Muscle of leg (tissue), 11 donors: ENCODE measurements around the gene RPS6KA2. TPM values are rescaled to one million over a fixed set of nuclear protein-coding genes. Genes with fewer than 3 reads are reported as not detected.

Experiments used
- DNase-seq: peaks from one replicate; pipeline ENCODE4 v3.0.0; 2013
- H3K27ac ChIP-seq: one replicate; pipeline ENCODE4 v1.5.1; 2013; ENCODE audit warnings: mild to moderate bottlenecking, low read length, control low read depth
- H3K27me3 ChIP-seq: one replicate; pipeline ENCODE4 v1.6.1; 2013; ENCODE audit warnings: low read length; ENCODE audit not compliant: control insufficient read depth, insufficient read depth
- H3K36me3 ChIP-seq: one replicate; pipeline ENCODE4 v1.6.1; 2013; ENCODE audit warnings: low read length; ENCODE audit not compliant: control insufficient read depth, insufficient read depth
- H3K4me1 ChIP-seq: one replicate; pipeline ENCODE4 v1.6.1; 2013; ENCODE audit warnings: low read length; ENCODE audit not compliant: control insufficient read depth, insufficient read depth
- H3K4me3 ChIP-seq: one replicate; pipeline ENCODE4 v1.5.1; 2013; ENCODE audit warnings: low read length, control low read depth
- H3K9me3 ChIP-seq: replicated peaks from 2 replicates; pipeline ENCODE4 v1.6.1; 2013; ENCODE audit warnings: low read depth, low read length; ENCODE audit not compliant: control insufficient read depth
- WGBS: methylation state at CpG from one replicate; pipeline ENCODE4 v1.1.5; 2013; ENCODE audit warnings: missing lambda C conversion rate; ENCODE audit not compliant: insufficient coverage; 5-methylcytosine and 5-hydroxymethylcytosine counted together
- polyA plus RNA-seq, 8 donors: library from polyadenylated mRNA; unstranded; fragments of 120-200 nt; gene quantifications; one replicate each; pipeline versions ENCODE4 v1.2.1 to v1.2.3, GENCODE V29; 2013; ENCODE audit warnings: inconsistent platforms in 1 of 8, low replicate concordance in 1 of 8; ENCODE audit not compliant: insufficient read length in 8 of 8, insufficient read depth in 1 of 8
- total RNA-seq: library from RNA; stranded (reverse); fragments of 120-200 nt; gene quantifications from one replicate; pipeline ENCODE4 v1.2.4, GENCODE V29; 2013

The RPS6KA2 gene
- total and polyA plus RNA-seq, 9 donors, result 15.4 to 29.2 (median 24.6) TPM

DNA sequence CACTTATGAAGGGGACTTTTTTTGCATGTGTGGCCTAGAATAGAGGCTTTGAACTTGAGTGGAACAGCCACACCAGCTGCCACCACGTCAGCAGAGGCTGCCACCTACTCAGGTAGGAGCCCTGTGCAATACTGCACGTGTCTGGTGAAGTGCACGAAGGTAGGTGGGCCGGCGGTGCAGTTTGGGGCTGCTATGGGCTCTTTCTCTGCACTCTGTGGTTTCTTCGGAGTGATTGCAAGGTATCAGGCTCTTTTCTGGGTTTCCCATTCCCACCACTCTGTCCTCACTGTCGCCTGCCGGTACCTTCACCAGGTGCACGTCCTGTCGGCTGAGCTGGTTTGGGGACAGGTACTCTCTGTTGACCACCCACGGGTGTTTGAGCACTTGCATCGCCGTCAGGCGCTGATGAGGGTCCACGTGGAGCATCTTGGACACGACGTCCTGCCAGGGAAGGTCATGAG lies 213.5 kb downstream of the RPS6KA2 start:
- Histone ChIP-seq H3K27me3 (no peaks in the 10 kb centered on the region), H3K27ac (no peak overlapping the region), H3K36me3 (peaks cover 34% of the 10 kb centered on the region), H3K4me3 (no peak overlapping the region), H3K4me1 (no peaks in the 10 kb centered on the region), H3K9me3 (no peaks in the 10 kb centered on the region)
- WGBS, result 94% methylated on average over 9 of the region's 17 CpGs
- DNase-seq, result no peak

DNA sequence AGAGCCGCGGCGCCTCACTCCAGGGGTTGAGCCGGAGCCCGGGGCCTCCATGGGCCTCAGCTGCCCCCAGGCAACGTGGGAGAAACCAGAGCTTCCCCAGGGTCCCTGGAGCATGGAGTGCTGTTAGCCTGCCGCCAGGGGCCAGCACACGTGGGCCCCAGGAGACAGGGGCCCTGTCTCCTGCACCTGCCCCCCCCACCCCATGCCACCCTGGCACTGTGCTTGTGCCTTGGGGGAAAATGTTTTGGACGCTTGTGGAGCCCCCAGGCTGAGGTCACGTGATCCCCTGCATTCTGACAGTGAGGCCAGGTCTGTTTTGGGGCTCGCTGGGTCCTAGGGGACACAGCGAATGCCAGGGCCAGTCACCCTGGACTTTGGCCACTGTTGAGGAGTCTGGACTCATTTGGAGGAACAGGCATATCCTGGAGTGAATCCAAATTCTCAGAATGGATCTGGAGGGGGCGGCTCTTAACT lies 214.1 kb downstream of the RPS6KA2 start:
- no peak for DNase-seq
- 86% methylated on average over 13 of the region's 13 CpGs for WGBS
- Histone ChIP-seq H3K4me3 (no peak overlapping the region), H3K36me3 (peaks cover 31% of the 10 kb centered on the region), H3K27me3 (no peaks in the 10 kb centered on the region), H3K4me1 (no peaks in the 10 kb centered on the region), H3K9me3 (no peaks in the 10 kb centered on the region), H3K27ac (no peak overlapping the region)

DNA sequence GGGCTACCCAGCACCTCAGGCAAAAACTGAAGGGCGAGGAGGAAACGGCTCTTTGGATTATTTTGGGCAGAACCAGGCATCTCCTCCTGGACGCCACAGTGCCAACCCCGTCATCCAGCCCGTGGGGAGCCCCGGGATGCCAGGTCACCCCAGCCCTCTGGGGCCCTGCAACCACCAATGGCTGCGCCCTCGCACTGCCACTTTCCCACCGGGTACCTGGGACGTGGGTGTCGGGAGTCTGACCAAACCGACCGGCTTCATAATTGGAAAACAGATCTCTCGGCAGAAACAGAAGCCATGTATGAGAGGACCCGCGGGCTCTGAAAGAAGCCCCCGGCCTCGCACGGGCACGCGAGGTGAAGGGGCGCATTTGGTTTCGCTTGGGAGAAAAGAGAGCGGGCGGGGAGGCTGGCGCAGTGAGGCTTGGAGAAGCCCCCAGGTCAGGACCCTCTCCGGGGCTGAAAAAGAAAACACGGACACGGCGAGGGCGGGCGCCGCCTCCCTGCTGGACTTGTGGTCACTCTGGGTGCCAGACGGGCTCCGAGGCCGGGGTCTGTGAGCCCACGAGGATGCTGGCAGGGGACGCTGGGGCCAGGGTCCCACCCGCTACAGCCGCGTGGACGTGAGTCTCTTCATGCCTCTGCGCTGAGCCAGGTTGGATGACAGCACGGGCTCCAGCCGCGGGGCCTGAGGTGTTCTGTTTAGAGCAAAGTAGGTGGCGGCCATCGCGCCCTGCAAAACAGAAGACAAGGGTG lies 214.7 kb downstream of the RPS6KA2 start:
- WGBS, result 91% methylated on average over 49 of the region's 49 CpGs
- H3K4me1 ChIP-seq, result no peaks in the 10 kb centered on the region
- no peak for DNase-seq
- H3K27ac ChIP-seq, result no peak overlapping the region
- no peaks in the 10 kb centered on the region for H3K9me3 ChIP-seq
- no peak overlapping the region for H3K4me3 ChIP-seq
- peaks cover 27% of the 10 kb centered on the region for H3K36me3 ChIP-seq
- H3K27me3 ChIP-seq, result no peaks in the 10 kb centered on the region

DNA sequence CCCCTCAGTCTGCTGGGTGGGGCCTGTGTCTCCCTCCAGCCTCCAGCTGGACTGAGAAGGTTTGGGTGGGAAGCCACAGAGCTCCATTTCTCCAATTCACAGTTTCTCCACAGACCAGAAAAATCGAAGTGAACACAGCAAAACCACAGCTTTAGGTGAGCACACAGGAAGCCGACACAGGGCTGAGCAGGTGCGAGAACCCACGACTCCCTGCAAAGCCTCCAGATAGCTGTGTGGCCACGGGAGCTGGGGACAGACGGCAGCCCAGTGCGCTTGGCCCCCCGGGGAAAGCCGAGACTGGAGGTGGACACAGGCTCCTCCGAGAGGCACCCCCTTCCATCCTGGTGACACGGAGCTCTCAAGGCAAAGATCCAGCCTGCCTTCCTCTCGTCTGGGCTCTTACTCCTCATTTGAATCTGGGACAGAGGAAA lies 215.3 kb downstream of the RPS6KA2 start:
- 77% methylated on average over 12 of the region's 12 CpGs for WGBS
- DNase-seq, result no peak
- H3K4me3 ChIP-seq, result no peak overlapping the region
- no peaks in the 10 kb centered on the region for H3K4me1 ChIP-seq
- H3K36me3 ChIP-seq, result peaks cover 27% of the 10 kb centered on the region
- H3K27ac ChIP-seq, result no peak overlapping the region
- H3K27me3 ChIP-seq, result no peaks in the 10 kb centered on the region
- H3K9me3 ChIP-seq, result no peaks in the 10 kb centered on the region

DNA sequence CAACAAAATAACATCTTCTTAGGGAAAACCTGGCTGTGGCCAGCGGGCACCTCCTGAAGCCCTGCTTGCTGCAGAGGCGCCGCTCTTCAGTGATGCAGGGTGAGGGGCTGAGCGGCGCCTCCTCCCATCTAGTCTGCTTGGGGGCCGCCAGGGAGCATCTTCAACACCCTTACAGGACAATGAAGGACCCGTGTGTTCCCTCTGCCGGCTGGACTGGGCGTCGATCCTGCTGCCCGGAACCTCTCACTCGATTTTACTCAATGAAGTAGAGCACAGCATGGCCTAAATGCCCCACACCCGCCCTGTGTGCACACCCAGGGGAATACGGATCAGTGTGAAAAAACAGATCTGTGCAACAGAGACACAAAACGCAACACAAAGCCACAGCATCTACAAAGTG lies 215.8 kb downstream of the RPS6KA2 start:
- Histone ChIP-seq H3K27ac (no peak overlapping the region), H3K4me3 (no peak overlapping the region), H3K27me3 (no peaks in the 10 kb centered on the region), H3K36me3 (peaks cover 27% of the 10 kb centered on the region), H3K4me1 (no peaks in the 10 kb centered on the region), H3K9me3 (no peaks in the 10 kb centered on the region)
- WGBS, result 79% methylated on average over 13 of the region's 15 CpGs
- no peak for DNase-seq

DNA sequence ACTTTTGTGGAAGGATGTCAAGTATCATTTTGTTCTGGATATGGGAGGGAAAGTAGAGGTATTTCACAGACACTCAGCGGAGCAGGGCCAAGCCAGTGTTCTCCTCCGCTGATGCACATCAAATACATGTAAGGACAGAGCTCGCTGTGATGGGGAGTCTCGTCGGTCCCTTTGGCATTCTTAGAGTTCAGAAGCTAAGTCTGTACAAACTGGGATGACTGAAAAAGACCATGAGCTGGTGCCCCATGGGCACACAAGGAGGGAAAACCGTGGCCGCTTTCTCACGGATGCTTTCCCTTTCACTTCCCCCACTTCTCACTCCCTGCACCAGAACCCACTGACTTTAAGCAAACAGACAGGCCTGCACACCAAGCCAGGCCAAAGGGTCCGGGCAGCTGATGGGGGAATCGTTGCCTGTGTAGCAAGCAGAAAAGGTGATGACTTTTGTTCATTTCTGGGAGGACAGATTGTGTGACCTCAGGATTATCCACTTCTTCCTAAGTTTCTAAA lies 216.6 kb downstream of the RPS6KA2 start:
- no peaks in the 10 kb centered on the region for H3K27me3 ChIP-seq
- no peaks in the 10 kb centered on the region for H3K4me1 ChIP-seq
- WGBS, result 87% methylated on average over 5 of the region's 10 CpGs
- H3K27ac ChIP-seq, result no peak overlapping the region
- peaks cover 27% of the 10 kb centered on the region for H3K36me3 ChIP-seq
- no peak overlapping the region for H3K4me3 ChIP-seq
- no peaks in the 10 kb centered on the region for H3K9me3 ChIP-seq
- no peak for DNase-seq

DNA sequence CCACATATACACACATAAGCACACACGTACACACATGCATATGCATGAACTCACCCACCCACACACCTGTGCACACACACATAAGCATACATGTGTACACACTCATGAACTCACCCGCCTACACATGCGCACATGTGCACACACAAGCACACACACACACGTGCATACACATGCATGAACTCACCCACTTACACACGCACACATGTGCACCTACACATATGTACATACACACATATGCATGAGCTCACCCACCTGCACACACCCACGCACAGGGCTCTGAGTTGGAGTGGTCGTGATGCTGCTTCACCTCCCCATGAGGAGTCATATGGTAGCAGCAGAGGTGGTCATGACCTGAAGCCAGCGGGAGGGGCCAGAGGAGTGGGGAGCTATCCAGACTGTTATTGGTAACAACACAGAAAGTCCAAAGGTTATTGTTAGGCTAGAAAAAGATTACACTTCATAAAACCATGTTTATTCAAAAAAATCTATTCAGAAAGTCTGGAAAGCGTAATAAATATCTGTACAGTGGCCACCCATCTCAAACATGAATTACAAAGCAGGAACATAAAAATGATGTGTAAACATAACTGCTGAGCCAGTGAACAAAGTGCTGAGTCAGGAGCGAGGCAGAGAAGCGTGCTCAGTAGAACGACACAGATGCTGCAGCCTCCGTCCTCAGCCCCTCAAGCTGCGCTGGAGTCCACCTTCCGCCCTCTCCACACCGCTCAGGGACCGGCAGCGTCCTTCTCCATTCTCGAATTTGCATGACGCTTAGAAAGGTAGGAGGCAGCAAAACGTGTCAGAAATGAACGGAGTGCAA lies 217.9 kb downstream of the RPS6KA2 start:
- WGBS, result 74% methylated on average over 14 of the region's 22 CpGs

DNA sequence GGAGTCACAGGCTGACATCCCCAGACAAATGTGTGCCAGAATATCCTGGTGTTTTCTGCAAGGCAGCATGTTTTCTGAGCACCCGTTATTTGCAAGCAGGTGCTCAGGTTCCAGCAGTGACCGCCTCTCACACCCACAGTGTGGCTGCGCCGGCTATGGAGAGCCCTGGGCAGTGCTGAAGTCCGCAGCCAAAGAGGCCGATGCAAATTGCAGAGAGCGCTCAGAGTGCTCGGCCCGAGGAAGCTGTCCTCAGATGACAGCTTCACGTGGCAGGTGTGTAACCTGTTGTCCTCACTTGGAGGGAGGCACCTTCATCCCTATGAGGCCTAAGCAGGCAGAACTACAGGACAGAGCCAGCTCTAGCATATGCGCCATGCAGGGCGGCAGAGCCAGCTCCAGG lies 220.9 kb downstream of the RPS6KA2 start:
- no peaks in the 10 kb centered on the region for H3K27me3 ChIP-seq
- H3K9me3 ChIP-seq, result no peaks in the 10 kb centered on the region
- no peak overlapping the region for H3K27ac ChIP-seq
- H3K4me3 ChIP-seq, result no peak overlapping the region
- H3K4me1 ChIP-seq, result peaks cover 4% of the 10 kb centered on the region
- WGBS, result 83% methylated on average over 12 of the region's 12 CpGs
- DNase-seq, result no peak
- peaks cover 3% of the 10 kb centered on the region for H3K36me3 ChIP-seq

More for the DNA sequence above, 217.9 kb downstream of the RPS6KA2 start:
- H3K27me3 ChIP-seq, result no peaks in the 10 kb centered on the region
- H3K9me3 ChIP-seq, result no peaks in the 10 kb centered on the region
- no peak overlapping the region for H3K27ac ChIP-seq
- DNase-seq, result no peak
- peaks cover 27% of the 10 kb centered on the region for H3K36me3 ChIP-seq
- no peak overlapping the region for H3K4me3 ChIP-seq
- peaks cover 4% of the 10 kb centered on the region for H3K4me1 ChIP-seq

DNA sequence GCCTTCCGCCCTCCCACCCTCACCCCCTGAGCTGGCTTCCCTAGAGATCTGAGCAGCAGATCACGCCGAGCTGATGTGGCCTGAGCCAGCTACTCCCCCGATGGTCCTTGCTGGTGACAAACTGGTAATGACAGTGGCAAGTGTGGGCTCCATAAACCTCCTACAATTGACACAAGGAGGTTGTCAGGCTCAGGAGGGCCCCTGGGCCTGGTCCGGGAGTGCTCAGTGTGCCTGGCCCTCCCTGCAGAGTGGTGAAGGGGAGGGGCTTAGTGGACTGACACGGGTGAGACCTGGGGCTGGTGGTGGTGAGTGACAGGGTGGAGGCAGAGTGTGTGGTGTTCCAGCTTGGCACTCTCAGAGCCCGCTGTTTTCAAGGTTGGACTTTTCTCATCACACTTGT lies 221.7 kb downstream of the RPS6KA2 start:
- Histone ChIP-seq H3K9me3 (no peaks in the 10 kb centered on the region), H3K4me3 (no peak overlapping the region), H3K27ac (no peak overlapping the region), H3K4me1 (peaks cover 4% of the 10 kb centered on the region), H3K36me3 (peaks cover 3% of the 10 kb centered on the region), H3K27me3 (no peaks in the 10 kb centered on the region)
- WGBS, result 60% methylated on average over 6 of the region's 7 CpGs
- DNase-seq, result no peak
